Endothelial cell of hepatic sinusoid (primary cell): ENCODE results near the gene BCAP31.
"Not testable (repeated sequence)": the region's sequence is repeated elsewhere in the genome, so short reads cannot be mapped to it uniquely, and the experiment has no call there.

Experiments used
- in situ Hi-C: cut with HindIII; loops from 2 replicates; pipeline ENCODE4 v1.10.0; 2017; ENCODE audit warnings: low sequenced_read_pairs

BCAP31 gene

GRCh38 chrX:153719238-153719637 is 4.9 kb downstream of the BCAP31 start:
- in situ Hi-C loops, result no loop called here

- in situ Hi-C loops, result no loop called here
Observed at GRCh38 chrX:153717445-153717844, 6.7 kb downstream of the BCAP31 start.

- in situ Hi-C loops, result no loop called here
Observed at GRCh38 chrX:153714256-153714655, 9.9 kb downstream of the BCAP31 start.

DNA sequence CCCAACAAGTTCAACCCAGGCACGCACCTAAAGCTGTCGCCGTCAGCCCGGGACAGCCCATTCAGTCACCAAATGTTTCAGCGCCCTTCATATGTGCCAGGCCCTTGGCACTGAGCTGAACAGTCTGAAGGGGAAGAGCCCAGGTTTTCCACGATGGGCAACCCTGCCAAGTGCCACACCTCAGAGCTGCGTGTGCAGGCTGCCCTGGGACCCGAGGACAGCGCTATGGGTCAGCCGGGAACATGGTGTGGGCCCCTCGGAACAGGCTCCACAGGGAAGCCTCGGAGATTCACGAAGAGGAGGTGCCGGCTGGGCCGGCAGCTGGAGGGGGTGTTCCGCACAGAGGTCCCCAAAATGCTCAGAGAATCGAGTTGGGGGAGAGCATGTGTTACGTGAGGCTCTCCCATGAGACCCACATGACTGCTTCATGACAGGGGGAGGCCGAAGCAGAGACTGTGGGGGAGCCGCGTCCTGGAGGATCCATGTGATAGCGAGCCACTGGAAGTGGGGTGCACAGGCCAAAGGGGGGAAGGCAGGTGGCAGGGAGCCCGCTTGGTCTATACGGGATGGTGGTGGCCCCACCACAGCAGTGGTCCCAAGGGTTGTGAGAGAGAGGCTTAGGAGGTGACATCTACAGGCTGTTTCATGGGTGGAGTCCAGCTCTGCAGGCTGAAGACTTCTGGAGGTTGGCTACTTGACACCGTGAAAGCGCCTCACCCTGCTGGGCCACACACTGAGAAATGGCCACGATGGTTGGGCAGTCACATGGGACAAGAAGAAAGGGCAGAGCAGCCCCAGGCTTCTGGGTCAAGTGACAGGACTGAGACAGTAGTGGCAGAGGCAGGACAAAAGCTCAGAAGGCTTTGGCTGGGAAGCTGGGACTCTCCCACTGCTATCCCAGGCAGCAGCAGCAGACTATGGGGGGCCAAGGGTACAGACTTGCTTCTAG is 14.2 kb downstream of the BCAP31 start:
- in situ Hi-C loops, result no loop called here

DNA sequence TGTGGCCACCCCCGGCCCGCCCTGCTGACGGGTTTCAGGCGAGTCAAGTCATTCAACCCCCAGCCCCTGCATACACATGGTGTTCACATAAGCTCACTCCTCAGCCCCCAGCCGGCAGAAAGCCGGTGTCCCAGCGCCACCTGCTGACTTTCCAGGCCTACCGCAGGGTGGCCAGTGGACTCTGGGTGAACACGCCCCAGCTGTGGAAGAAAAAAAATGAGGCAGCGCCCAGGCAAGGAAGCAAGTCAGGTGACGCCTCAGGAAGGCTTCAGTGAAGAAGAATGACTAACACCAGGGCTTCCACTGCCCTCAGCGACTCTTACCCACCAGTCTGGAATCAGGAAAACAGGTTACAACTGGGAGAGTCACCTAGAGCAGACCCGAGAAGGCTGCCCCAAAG is 15.8 kb downstream of the BCAP31 start:
- in situ Hi-C loops, result no loop called here

- in situ Hi-C loops, result no loop called here
Observed at GRCh38 chrX:153707406-153707805, 16.8 kb downstream of the BCAP31 start.

- in situ Hi-C loops, result no loop called here
Observed at GRCh38 chrX:153706799-153707198, 17.4 kb downstream of the BCAP31 start.

DNA sequence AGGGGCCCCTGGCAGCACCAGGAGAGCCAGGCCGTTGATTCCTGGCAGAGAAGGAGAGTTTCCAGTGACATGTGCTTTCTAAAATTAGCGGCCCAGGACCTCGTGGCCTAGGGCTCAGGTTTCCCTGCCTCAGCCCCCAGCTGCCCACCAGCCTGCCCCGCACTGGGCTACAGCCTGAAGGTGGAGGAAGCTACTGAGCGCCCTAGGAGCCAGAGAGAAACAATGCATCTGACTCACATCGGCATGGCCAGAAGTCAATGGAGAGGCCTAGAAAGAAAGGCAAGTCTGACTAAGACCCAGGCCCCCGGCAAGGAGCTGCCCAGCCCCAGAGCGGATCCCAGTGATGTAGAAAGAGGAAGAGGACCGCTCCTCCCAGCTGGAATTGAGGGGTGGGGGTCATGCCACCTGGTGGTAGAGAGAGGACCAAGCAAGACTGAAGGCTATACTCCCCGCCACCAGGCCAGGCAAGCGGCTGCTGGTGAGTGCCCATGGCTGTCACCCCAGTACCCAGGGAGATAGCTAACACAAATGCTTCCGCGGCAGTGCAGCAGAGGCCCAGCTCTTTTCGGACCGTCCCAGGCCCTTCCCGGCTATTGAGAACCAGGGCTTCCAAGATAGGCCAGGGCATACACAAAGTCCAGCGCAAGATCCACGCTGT is 18.7 kb downstream of the BCAP31 start:
- in situ Hi-C loops, result not testable (repeated sequence)

GRCh38 chrX:153704631-153705402 is 19.4 kb downstream of the BCAP31 start:
- in situ Hi-C loops, result not testable (repeated sequence)

GRCh38 chrX:153704021-153704526 is 20.1 kb downstream of the BCAP31 start:
- in situ Hi-C loops, result no loop called here

GRCh38 chrX:153703036-153703370 is 21.2 kb downstream of the BCAP31 start:
- in situ Hi-C loops, result no loop called here

DNA sequence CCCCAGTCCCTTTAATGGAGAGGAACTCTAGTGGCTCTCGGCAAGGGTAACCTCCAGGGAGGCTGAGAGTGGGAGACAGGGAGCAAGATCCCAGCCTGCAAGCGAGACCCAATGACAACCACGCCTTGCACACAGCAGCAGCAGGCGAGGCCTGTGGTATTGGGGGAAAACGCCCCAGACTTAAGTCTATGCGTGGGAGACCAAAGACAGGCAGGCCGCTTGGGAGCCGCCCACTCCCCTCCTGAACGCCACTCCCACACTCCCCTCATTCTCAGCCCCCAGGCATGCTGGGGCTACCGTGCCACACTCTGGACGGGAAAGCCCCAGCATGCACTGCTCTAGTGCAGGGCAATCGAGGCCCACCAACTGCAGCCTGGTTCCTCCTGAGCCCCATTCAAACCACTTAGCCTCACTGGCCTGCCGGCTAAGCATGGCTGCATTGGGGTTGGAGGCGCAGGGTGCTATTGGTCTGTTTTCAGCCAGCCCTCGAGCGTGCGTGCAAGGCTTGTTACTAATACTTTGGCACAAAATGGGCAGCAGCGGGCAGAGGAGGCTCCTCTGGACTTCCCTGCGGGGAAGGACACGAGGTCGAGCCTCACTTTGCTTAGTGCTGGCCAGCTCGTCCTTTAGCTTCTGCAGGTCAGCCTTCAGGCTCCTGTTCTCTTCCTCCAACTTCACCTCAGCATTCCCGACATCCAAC is 21.7 kb downstream of the BCAP31 start:
- in situ Hi-C loops, result no loop called here

DNA sequence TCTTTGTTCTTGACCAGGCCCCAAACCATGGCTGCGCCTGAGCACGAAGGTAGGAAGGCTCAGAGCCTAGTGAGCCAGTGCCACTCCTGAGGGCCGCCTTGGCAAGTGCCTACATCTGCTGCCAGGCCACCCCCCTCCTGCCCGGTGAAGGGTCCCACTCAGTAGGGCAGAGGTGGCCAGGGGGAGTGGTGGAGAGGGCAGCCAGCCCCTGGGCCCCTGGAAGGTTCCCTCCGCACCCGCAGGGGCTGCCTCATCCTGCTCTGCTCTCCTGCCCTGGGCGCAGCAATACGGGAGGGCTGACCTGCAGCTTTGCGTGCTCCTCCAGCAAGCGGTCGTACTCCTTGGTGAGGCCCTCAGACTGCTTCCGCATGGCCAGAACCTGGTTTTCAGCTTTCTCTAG is 22.5 kb downstream of the BCAP31 start:
- in situ Hi-C loops, result no loop called here

GRCh38 chrX:153700967-153701366 is 23.2 kb downstream of the BCAP31 start:
- in situ Hi-C loops, result no loop called here

DNA sequence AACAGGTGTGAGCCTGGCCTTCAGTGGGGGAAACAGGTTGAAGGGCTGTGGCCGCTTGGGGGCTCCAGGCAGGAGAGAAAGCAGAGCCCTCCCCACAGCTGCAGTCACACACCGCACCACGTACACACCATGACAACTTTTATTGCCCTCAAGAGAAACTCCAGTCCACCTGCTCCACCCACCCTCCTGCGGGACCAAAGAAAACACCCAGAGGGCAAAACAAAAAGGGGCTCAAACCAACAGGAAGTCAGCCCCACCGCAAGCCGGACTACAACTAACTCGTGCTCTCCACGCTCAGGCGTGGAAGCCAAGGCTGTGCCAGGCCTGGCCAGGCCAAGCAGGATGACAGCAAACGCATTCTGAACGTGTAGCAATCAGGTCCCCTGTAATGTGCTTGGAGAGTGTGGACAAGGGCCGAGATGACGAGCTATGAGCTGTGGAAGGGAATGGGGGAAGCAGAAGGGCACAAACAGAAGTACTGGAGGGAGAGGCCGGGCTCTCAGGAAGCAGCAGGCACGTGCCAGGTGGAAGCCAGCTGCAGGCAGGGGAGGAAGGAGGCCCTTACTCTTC is 23.7 kb downstream of the BCAP31 start:
- in situ Hi-C loops, result no loop called here

DNA sequence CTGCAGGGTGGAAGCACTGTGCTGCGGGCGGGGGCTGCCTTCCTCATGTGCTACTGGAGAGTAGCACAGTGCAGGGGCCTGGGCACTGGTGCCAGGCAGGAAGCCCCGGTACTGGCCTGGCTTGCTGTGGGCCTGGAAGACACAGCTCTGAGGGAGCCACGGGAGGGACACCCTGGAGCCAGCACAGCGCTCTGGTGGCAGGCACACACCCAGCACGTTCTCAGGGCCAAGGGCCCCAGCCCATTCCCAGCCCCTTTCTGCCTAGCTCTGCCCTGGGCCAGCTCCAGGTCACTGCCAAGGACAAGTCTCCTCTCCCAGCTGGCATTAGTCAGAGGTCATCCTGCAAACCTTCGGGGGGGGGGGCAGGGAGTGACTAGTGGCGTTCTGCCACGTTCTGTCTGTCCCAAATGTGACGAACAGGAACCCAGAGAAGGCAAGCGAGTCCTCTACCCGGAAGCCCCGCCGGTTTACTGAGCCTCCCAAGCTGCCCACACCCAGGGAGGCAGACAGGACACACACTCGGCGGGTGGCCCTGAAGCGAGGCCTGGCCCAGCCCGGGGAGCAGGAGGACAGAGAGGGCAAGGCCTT is 24.3 kb downstream of the BCAP31 start:
- in situ Hi-C loops, result not testable (repeated sequence)

DNA sequence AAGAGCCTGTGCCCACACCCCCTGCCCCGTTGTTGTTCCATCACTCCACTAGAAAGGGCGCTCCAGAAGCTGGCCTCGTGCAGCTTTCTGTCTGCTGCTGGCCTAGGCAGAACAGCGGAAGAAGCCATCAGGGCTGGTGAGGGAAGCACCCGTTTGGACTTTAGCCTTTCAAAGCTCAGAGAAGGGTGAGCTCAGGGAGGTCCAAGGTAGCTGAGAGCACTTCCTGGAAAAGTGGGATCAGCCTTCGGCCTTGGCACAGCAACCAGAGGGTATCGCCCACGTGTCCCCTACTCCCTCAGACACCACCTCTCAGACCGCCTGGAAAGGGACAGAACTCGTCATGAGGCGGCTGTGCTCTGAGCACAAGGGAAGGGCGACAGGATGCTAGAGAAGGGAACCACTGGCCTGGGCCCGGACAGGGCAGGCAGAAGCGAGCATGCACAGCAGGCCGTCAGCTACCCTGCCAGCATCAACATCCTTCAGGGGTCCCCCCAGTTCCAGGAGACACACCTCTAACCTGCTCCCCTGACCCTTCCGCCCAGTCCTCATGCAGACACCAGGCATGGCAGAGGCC is 24.9 kb downstream of the BCAP31 start:
- in situ Hi-C loops, result not testable (repeated sequence)

- in situ Hi-C loops, result no loop called here
Observed at GRCh38 chrX:153697924-153698865, 26.0 kb downstream of the BCAP31 start.
